Measurements from ENCODE around the gene GALNT18. TPM values are rescaled to one million over a fixed set of nuclear protein-coding genes. Genes with fewer than 3 reads are reported as not detected.

GALNT18 gene
- total RNA-seq, 1 experiment from 2014 or later: 9.2 TPM

- no peak overlapping the region for H3K27ac Mint-ChIP-seq (ENCODE audit: unreplicated experiment)
- no peak overlapping the region for H3K4me3 Mint-ChIP-seq (ENCODE audit: low read depth, unreplicated experiment)
- no peaks in the 10 kb centered on the region for H3K9me3 Mint-ChIP-seq (ENCODE audit: low read depth, unreplicated experiment)
- CTCF ChIA-PET: no interaction called here
- H3K27me3 Mint-ChIP-seq (ENCODE audit: unreplicated experiment): no peaks in the 10 kb centered on the region
- H3K36me3 Mint-ChIP-seq (ENCODE audit: insufficient read depth, unreplicated experiment): no peaks in the 10 kb centered on the region
- H3K4me1 Mint-ChIP-seq (ENCODE audit: low read depth, unreplicated experiment): no peaks in the 10 kb centered on the region
- no TSS peak for BruUV-seq (replicated peaks)
- DNase-seq: no peak
- TF ChIP-seq CTCF (IDR thresholded peaks at IDR 0.05; ENCODE audit: unreplicated experiment): no peak
- intact Hi-C loops (cut with micrococcal nuclease; ENCODE audit: unreplicated experiment): no loop called here
These were observed 313.6 kb downstream of the GALNT18 start for GRCh38 chr11:11308249-11308648.

- CTCF ChIA-PET: no interaction called here
- DNase-seq: no peak
- no TSS peak for BruUV-seq (replicated peaks)
- H3K36me3 Mint-ChIP-seq (ENCODE audit: insufficient read depth, unreplicated experiment): no peaks in the 10 kb centered on the region
- no peaks in the 10 kb centered on the region for H3K27me3 Mint-ChIP-seq (ENCODE audit: unreplicated experiment)
- H3K9me3 Mint-ChIP-seq (ENCODE audit: low read depth, unreplicated experiment): no peaks in the 10 kb centered on the region
- no peak overlapping the region for H3K27ac Mint-ChIP-seq (ENCODE audit: unreplicated experiment)
- intact Hi-C loops (cut with micrococcal nuclease; ENCODE audit: unreplicated experiment): no loop called here
- TF ChIP-seq CTCF (IDR thresholded peaks at IDR 0.05; ENCODE audit: unreplicated experiment): no peak
- H3K4me1 Mint-ChIP-seq (ENCODE audit: low read depth, unreplicated experiment): no peaks in the 10 kb centered on the region
- no peak overlapping the region for H3K4me3 Mint-ChIP-seq (ENCODE audit: low read depth, unreplicated experiment)
These were observed 314.9 kb downstream of the GALNT18 start for GRCh38 chr11:11306855-11307254.

- BruUV-seq (replicated peaks): no TSS peak
- CTCF ChIA-PET: no interaction called here
- Mint-ChIP-seq H3K9me3 (ENCODE audit: low read depth, unreplicated experiment) (no peaks in the 10 kb centered on the region), H3K27me3 (ENCODE audit: unreplicated experiment) (no peaks in the 10 kb centered on the region), H3K36me3 (ENCODE audit: insufficient read depth, unreplicated experiment) (no peaks in the 10 kb centered on the region), H3K4me3 (ENCODE audit: low read depth, unreplicated experiment) (no peak overlapping the region), H3K27ac (ENCODE audit: unreplicated experiment) (no peak overlapping the region), H3K4me1 (ENCODE audit: low read depth, unreplicated experiment) (no peaks in the 10 kb centered on the region)
- no peak for TF ChIP-seq CTCF (IDR thresholded peaks at IDR 0.05; ENCODE audit: unreplicated experiment)
- intact Hi-C loops (cut with micrococcal nuclease; ENCODE audit: unreplicated experiment): no loop called here
- DNase-seq: no peak
These were observed 317.3 kb downstream of the GALNT18 start for GRCh38 chr11:11304550-11304949.

GRCh38 chr11:11302565-11302964 lies 319.2 kb downstream of the GALNT18 start:
- no peak for DNase-seq
- CTCF ChIA-PET: no interaction called here
- H3K4me3 Mint-ChIP-seq (ENCODE audit: low read depth, unreplicated experiment): no peak overlapping the region
- intact Hi-C loops (cut with micrococcal nuclease; ENCODE audit: unreplicated experiment): no loop called here
- H3K4me1 Mint-ChIP-seq (ENCODE audit: low read depth, unreplicated experiment): no peaks in the 10 kb centered on the region
- no peak overlapping the region for H3K27ac Mint-ChIP-seq (ENCODE audit: unreplicated experiment)
- no peaks in the 10 kb centered on the region for H3K9me3 Mint-ChIP-seq (ENCODE audit: low read depth, unreplicated experiment)
- BruUV-seq (replicated peaks): no TSS peak
- H3K27me3 Mint-ChIP-seq (ENCODE audit: unreplicated experiment): no peaks in the 10 kb centered on the region
- H3K36me3 Mint-ChIP-seq (ENCODE audit: insufficient read depth, unreplicated experiment): no peaks in the 10 kb centered on the region
- TF ChIP-seq CTCF (IDR thresholded peaks at IDR 0.05; ENCODE audit: unreplicated experiment): no peak

- Mint-ChIP-seq H3K27me3 (ENCODE audit: unreplicated experiment) (no peaks in the 10 kb centered on the region), H3K4me3 (ENCODE audit: low read depth, unreplicated experiment) (no peak overlapping the region), H3K4me1 (ENCODE audit: low read depth, unreplicated experiment) (no peaks in the 10 kb centered on the region), H3K36me3 (ENCODE audit: insufficient read depth, unreplicated experiment) (no peaks in the 10 kb centered on the region), H3K9me3 (ENCODE audit: low read depth, unreplicated experiment) (no peaks in the 10 kb centered on the region), H3K27ac (ENCODE audit: unreplicated experiment) (no peak overlapping the region)
- intact Hi-C loops (cut with micrococcal nuclease; ENCODE audit: unreplicated experiment): no loop called here
- no peak for TF ChIP-seq CTCF (IDR thresholded peaks at IDR 0.05; ENCODE audit: unreplicated experiment)
- CTCF ChIA-PET: no interaction called here
- no TSS peak for BruUV-seq (replicated peaks)
- DNase-seq: no peak
These were observed 320.6 kb downstream of the GALNT18 start for GRCh38 chr11:11301212-11301611.

All from Calu3 (cell line).